ENCODE measurements around the gene ADAMTS13. TPM values are rescaled to one million over a fixed set of nuclear protein-coding genes. Genes with fewer than 3 reads are reported as not detected.

Gene ADAMTS13
- total RNA-seq, 1 experiment from 2014 or later, result 12.0 TPM

DNA sequence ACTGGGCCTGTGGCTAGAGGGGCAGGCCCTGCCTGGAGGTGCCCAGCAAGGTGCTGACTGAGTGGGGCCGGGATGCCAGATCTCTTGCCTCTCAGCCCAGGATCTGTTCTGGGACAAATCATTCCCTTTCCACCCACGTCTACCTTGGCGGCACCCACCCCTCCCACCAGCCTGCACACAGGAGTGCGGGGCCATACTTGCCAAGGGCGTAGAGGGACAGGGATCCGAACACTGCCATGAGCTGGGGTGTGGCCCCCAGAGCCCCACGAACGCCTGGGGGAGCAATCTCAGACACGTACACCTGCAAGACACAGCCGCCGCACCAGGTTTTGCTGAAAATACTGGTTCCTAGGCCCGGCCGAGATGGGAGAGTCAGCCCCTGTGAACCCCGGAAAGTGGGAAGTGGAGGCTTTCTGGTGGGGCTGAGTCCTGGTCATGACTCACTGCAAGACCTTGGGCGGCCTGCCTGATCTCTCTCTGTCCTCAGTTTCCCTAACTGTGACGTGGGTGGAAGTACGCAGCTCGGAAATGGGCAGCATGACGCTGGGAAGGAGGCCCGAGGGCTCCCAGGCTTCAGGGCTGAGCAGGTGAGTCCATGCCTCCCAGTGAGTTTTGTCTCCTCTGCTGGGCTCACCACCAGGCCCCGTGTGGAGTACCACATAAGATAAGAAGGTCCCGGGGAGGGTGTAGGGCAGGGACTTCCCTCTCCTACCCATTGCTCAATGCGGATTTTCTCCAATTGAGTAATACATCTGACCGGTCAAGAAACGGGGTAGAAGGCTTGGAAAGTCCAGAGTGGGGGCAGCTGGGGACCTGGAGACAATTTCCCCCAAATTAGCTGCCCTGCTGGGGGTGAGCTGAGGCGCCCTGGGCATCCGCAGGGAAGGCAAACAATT is 54.1 kb downstream of the ADAMTS13 start:
- Mint-ChIP-seq H3K9me3 (no peaks in the 10 kb centered on the region), H3K27ac (peak overlapping the region; percentile 23; the same call in 1 of the 2 replicates), H3K4me1 (peaks cover 13% of the 10 kb centered on the region), H3K4me3 (no peak overlapping the region), H3K36me3 (peaks cover 3% of the 10 kb centered on the region; the same call in 1 of the 2 replicates), H3K27me3 (ENCODE audit: low read depth) (peaks cover 3% of the 10 kb centered on the region; the same call in 1 of the 2 replicates)
- DNase-seq (ENCODE audit: low spot score), result no peak
- TF ChIP-seq, protein P1, sequence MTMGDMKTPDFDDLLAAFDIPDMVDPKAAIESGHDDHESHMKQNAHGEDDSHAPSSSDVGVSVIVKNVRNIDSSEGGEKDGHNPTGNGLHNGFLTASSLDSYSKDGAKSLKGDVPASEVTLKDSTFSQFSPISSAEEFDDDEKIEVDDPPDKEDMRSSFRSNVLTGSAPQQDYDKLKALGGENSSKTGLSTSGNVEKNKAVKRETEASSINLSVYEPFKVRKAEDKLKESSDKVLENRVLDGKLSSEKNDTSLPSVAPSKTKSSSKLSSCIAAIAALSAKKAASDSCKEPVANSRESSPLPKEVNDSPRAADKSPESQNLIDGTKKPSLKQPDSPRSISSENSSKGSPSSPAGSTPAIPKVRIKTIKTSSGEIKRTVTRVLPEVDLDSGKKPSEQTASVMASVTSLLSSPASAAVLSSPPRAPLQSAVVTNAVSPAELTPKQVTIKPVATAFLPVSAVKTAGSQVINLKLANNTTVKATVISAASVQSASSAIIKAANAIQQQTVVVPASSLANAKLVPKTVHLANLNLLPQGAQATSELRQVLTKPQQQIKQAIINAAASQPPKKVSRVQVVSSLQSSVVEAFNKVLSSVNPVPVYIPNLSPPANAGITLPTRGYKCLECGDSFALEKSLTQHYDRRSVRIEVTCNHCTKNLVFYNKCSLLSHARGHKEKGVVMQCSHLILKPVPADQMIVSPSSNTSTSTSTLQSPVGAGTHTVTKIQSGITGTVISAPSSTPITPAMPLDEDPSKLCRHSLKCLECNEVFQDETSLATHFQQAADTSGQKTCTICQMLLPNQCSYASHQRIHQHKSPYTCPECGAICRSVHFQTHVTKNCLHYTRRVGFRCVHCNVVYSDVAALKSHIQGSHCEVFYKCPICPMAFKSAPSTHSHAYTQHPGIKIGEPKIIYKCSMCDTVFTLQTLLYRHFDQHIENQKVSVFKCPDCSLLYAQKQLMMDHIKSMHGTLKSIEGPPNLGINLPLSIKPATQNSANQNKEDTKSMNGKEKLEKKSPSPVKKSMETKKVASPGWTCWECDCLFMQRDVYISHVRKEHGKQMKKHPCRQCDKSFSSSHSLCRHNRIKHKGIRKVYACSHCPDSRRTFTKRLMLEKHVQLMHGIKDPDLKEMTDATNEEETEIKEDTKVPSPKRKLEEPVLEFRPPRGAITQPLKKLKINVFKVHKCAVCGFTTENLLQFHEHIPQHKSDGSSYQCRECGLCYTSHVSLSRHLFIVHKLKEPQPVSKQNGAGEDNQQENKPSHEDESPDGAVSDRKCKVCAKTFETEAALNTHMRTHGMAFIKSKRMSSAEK (CRISPR knock-in tag; IDR thresholded peaks at IDR 0.05; ENCODE audit: borderline replicate concordance), result no peak
- TF ChIP-seq, protein P2, sequence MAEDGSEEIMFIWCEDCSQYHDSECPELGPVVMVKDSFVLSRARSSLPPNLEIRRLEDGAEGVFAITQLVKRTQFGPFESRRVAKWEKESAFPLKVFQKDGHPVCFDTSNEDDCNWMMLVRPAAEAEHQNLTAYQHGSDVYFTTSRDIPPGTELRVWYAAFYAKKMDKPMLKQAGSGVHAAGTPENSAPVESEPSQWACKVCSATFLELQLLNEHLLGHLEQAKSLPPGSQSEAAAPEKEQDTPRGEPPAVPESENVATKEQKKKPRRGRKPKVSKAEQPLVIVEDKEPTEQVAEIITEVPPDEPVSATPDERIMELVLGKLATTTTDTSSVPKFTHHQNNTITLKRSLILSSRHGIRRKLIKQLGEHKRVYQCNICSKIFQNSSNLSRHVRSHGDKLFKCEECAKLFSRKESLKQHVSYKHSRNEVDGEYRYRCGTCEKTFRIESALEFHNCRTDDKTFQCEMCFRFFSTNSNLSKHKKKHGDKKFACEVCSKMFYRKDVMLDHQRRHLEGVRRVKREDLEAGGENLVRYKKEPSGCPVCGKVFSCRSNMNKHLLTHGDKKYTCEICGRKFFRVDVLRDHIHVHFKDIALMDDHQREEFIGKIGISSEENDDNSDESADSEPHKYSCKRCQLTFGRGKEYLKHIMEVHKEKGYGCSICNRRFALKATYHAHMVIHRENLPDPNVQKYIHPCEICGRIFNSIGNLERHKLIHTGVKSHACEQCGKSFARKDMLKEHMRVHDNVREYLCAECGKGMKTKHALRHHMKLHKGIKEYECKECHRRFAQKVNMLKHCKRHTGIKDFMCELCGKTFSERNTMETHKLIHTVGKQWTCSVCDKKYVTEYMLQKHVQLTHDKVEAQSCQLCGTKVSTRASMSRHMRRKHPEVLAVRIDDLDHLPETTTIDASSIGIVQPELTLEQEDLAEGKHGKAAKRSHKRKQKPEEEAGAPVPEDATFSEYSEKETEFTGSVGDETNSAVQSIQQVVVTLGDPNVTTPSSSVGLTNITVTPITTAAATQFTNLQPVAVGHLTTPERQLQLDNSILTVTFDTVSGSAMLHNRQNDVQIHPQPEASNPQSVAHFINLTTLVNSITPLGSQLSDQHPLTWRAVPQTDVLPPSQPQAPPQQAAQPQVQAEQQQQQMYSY (CRISPR knock-in tag; IDR thresholded peaks at IDR 0.05), result no peak
- no peak for ATAC-seq
- CTCF ChIA-PET, result no interaction called here
- POLR2A ChIA-PET, result no interaction called here

DNA sequence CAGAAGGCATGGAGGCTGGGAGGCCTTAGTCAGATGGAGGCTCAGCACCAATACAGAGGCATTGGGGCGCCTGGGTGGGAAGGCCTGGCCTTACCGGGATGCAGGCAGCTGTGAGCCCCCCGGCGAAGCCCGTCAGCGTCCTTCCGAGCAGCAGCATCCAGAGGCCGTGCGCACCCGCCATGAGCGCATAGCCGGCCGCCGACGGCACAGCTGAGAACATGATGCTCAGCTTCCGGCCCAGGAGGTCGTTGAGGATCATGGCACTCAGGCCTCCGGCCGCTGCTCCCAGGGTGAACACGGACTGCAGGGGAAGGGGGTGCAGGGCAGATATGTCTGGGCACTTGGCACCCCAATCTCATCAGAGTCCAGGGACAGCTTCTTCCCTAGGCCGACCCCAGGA is 54.8 kb downstream of the ADAMTS13 start:
- ChIA-PET CTCF (interaction anchor here (2.0 kb wide), 1 partner anchor 10 kb away, joined by 6 read pairs; no protein-coding TSS in a partner anchor), POLR2A (no interaction called here)
- H3K4me3 Mint-ChIP-seq, result no peak overlapping the region
- ATAC-seq, result no peak
- DNase-seq (ENCODE audit: low spot score), result no peak
- no peak for TF ChIP-seq RELA (CRISPR knock-in tag; IDR thresholded peaks at IDR 0.05; ENCODE audit: borderline replicate concordance)
- no peak for TF ChIP-seq ZNF219 (CRISPR knock-in tag; IDR thresholded peaks at IDR 0.05; ENCODE audit: borderline replicate concordance)
- TF ChIP-seq ATF1 (CRISPR knock-in tag; IDR thresholded peaks at IDR 0.05), result no peak
- TF ChIP-seq NFE2L1 (CRISPR knock-in tag; IDR thresholded peaks at IDR 0.05), result no peak
- TF ChIP-seq, protein P3, sequence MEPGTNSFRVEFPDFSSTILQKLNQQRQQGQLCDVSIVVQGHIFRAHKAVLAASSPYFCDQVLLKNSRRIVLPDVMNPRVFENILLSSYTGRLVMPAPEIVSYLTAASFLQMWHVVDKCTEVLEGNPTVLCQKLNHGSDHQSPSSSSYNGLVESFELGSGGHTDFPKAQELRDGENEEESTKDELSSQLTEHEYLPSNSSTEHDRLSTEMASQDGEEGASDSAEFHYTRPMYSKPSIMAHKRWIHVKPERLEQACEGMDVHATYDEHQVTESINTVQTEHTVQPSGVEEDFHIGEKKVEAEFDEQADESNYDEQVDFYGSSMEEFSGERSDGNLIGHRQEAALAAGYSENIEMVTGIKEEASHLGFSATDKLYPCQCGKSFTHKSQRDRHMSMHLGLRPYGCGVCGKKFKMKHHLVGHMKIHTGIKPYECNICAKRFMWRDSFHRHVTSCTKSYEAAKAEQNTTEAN (CRISPR knock-in tag; IDR thresholded peaks at IDR 0.05), result no peak
- TF ChIP-seq ZNF425 (CRISPR knock-in tag; conservative IDR thresholded peaks at IDR 0.05), result no peak
- TF ChIP-seq, protein P2 (CRISPR knock-in tag; IDR thresholded peaks at IDR 0.05), result no peak
- no peak for TF ChIP-seq IRF2 (CRISPR knock-in tag; IDR thresholded peaks at IDR 0.05; ENCODE audit: borderline replicate concordance, low read depth)
- TF ChIP-seq TEAD1 (CRISPR knock-in tag; IDR thresholded peaks at IDR 0.05), result no peak
- no peak for TF ChIP-seq SMAD4 (CRISPR knock-in tag; IDR thresholded peaks at IDR 0.05)
- TF ChIP-seq, protein P4, sequence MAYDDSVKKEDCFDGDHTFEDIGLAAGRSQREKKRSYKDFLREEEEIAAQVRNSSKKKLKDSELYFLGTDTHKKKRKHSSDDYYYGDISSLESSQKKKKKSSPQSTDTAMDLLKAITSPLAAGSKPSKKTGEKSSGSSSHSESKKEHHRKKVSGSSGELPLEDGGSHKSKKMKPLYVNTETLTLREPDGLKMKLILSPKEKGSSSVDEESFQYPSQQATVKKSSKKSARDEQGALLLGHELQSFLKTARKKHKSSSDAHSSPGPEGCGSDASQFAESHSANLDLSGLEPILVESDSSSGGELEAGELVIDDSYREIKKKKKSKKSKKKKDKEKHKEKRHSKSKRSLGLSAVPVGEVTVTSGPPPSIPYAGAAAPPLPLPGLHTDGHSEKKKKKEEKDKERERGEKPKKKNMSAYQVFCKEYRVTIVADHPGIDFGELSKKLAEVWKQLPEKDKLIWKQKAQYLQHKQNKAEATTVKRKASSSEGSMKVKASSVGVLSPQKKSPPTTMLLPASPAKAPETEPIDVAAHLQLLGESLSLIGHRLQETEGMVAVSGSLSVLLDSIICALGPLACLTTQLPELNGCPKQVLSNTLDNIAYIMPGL (CRISPR knock-in tag; IDR thresholded peaks at IDR 0.05), result no peak
- no peak for TF ChIP-seq CREM (CRISPR knock-in tag; IDR thresholded peaks at IDR 0.05)
- peaks cover 3% of the 10 kb centered on the region; the same call in 1 of the 2 replicates for H3K36me3 Mint-ChIP-seq
- peaks cover 13% of the 10 kb centered on the region for H3K4me1 Mint-ChIP-seq
- no peak overlapping the region for H3K27ac Mint-ChIP-seq
- H3K27me3 Mint-ChIP-seq (ENCODE audit: low read depth), result peaks cover 3% of the 10 kb centered on the region; the same call in 1 of the 2 replicates
- H3K9me3 Mint-ChIP-seq, result no peaks in the 10 kb centered on the region
